ENCODE measurements around the gene CFAP299.

The CFAP299 gene

DNA sequence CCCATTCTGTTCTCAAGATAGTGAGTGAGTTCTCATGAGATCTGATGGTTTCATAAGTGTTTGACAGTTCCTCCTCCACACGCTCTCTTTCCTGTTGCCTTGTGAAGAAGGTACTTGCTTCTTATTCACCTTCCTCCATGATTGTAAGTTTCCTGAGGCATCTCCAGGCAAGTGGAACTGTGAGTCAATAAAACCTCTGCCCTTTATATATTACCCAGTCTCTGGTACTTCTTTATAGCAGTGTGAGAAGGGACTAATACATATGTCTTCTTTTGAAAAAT is 58.4 kb downstream of the CFAP299 start:
- no peak overlapping the region for H3K27ac Mint-ChIP-seq
- no peak overlapping the region for H3K4me3 Mint-ChIP-seq
- no peaks in the 10 kb centered on the region for H3K9me3 Mint-ChIP-seq
- no peaks in the 10 kb centered on the region for H3K36me3 Mint-ChIP-seq
- H3K27me3 Mint-ChIP-seq = no peaks in the 10 kb centered on the region
- no peaks in the 10 kb centered on the region for H3K4me1 Mint-ChIP-seq

DNA sequence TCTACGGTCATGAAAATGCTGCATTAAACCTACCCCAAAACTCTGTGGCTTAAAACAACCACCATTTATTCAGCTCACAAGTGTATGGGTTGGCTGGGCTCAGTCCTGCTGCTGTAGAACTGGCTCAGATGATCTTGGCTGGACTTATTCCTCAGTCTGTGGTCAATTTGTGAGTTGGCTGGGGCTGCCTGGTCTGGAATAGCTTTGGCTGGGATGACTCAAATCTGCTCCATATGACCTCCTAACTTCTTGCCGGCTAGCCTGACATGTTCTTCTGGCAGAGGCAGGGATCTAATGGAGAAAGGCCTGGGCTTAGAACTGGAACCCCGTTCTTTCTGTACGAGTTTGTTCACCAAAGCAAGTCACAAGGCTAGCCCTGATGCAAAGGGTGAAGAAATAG is 71.7 kb downstream of the CFAP299 start:
- Mint-ChIP-seq H3K27ac (no peak overlapping the region), H3K4me1 (no peaks in the 10 kb centered on the region), H3K9me3 (no peaks in the 10 kb centered on the region), H3K27me3 (no peaks in the 10 kb centered on the region), H3K36me3 (no peaks in the 10 kb centered on the region), H3K4me3 (no peak overlapping the region)

DNA sequence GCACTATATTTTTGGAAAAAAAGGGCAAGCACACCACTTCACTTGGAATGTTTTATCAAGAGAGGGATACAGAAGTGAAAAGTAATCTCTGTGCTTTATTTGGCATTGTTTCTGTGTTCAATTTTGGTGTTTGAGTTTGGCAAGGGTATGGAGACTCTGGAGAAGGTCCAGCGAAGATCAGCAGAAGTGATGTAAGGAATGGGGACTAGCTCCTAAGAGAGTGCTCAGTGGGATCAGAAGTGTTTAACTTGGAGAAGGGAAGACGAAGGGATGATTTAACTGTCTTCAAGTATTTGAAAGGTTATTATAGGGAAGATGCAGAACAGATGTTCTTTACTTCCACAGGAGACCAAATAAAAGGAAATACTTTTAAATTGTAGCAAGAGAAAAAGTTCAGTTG is 74.3 kb downstream of the CFAP299 start:
- no peaks in the 10 kb centered on the region for H3K27me3 Mint-ChIP-seq
- no peaks in the 10 kb centered on the region for H3K36me3 Mint-ChIP-seq
- H3K27ac Mint-ChIP-seq = no peak overlapping the region
- H3K9me3 Mint-ChIP-seq = no peaks in the 10 kb centered on the region
- no peaks in the 10 kb centered on the region for H3K4me1 Mint-ChIP-seq
- H3K4me3 Mint-ChIP-seq = no peak overlapping the region

DNA sequence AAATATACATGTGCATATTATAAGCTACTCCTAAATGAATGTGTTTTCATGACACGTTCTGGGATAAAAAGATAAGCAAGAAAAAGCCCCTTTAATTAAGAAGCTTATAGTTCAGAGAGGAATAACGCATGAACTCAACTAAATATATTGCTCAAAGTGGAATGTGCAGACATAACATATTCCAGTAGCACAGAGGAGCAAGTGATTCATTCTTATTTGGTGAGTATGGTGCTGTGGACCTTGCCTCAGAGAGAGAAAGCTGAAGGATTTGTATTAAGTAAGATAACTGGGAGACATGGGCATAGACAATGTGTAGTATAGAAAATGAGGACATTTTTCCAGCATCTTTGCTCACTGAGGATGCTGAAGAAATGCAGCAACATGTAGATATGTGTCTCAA is 76.8 kb downstream of the CFAP299 start:
- Mint-ChIP-seq H3K4me1 (no peaks in the 10 kb centered on the region), H3K9me3 (no peaks in the 10 kb centered on the region), H3K27ac (no peak overlapping the region), H3K4me3 (no peak overlapping the region), H3K36me3 (no peaks in the 10 kb centered on the region), H3K27me3 (no peaks in the 10 kb centered on the region)

DNA sequence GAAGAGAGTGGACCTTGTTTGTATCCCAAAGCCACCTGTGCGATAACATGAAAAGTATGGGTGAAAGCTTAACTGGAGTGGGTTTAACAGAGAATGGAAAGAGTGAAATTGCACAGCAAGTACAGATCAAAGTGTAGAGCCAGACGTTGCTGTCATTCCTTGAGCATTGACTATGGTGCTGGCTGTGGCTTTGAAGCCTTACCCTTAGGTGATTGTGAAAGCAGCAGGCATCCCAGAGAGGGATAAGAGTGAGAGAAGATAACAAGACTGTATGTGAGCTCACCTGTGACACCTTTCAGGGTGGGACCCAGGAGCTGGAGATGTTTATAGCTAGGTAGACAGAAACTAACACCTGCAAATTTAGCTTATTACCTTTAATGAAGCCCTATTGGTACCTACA is 77.6 kb downstream of the CFAP299 start:
- Mint-ChIP-seq H3K27me3 (no peaks in the 10 kb centered on the region), H3K9me3 (no peaks in the 10 kb centered on the region), H3K4me1 (no peaks in the 10 kb centered on the region), H3K4me3 (no peak overlapping the region), H3K27ac (no peak overlapping the region), H3K36me3 (no peaks in the 10 kb centered on the region)

GRCh38 chr4:80417019-80417418 is 81.5 kb downstream of the CFAP299 start:
- H3K27ac Mint-ChIP-seq = no peak overlapping the region
- no peaks in the 10 kb centered on the region for H3K36me3 Mint-ChIP-seq
- H3K4me1 Mint-ChIP-seq = peaks cover 8% of the 10 kb centered on the region
- H3K9me3 Mint-ChIP-seq = no peaks in the 10 kb centered on the region
- no peak overlapping the region for H3K4me3 Mint-ChIP-seq
- H3K27me3 Mint-ChIP-seq = no peaks in the 10 kb centered on the region

- H3K27ac Mint-ChIP-seq = no peak overlapping the region
- H3K27me3 Mint-ChIP-seq = no peaks in the 10 kb centered on the region
- H3K4me3 Mint-ChIP-seq = no peak overlapping the region
- peaks cover 8% of the 10 kb centered on the region for H3K4me1 Mint-ChIP-seq
- no peaks in the 10 kb centered on the region for H3K9me3 Mint-ChIP-seq
- H3K36me3 Mint-ChIP-seq = no peaks in the 10 kb centered on the region
Measured at GRCh38 chr4:80419946-80420345, 84.4 kb downstream of the CFAP299 start.

DNA sequence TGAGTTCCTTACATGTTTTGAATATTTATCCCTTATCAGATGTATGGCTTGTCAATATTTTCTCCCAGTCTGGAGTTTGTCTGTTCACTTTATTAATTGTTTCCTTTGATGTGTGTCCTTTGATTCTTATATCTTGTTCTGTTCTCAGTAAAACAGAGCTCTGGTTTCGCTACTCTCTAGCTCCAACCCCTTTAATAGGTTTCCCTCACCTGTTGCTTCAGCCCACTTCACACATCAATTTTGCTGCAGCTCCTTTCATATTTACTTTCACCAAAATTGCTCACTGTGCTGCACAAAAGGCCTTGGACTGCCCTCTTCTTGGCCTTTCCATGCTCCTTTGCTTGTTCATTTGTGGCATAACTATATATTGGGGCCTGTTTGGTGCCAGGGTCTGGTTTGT is 85.1 kb downstream of the CFAP299 start:
- no peaks in the 10 kb centered on the region for H3K9me3 Mint-ChIP-seq
- no peak overlapping the region for H3K4me3 Mint-ChIP-seq

DNA sequence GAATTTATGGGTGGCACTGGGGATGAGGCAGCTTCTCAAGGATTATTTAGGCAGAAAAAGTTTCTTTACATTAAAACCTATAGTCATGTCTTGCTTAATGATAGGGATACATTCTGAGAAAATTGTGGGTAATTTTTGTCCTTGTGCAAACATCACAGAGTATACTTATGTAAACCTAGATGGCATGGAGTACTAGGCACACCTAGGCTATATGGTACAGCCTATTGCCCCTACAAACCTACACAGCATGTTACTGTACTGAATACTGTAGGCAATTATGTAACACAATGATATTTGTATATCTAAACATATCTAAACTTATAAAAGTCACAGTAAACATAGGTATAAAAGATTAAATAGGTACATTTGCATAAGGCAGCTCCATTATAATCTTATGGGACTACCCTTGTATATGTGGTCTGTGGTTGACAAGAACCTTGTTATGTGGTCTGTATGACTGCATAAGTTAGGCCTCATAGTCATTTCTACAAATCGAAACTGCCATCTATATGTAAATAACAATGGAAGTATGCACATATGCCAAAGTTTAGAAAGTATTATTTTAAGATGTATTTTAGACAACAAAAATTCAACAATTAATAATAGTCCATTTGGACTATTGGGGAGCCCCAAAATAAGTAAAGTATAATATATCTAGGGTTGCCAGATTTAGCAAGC is 87.3 kb downstream of the CFAP299 start:
- H3K9me3 Mint-ChIP-seq = no peaks in the 10 kb centered on the region
- H3K4me1 Mint-ChIP-seq = peaks cover 8% of the 10 kb centered on the region
- H3K36me3 Mint-ChIP-seq = no peaks in the 10 kb centered on the region
- no peaks in the 10 kb centered on the region for H3K27me3 Mint-ChIP-seq
- no peak overlapping the region for H3K4me3 Mint-ChIP-seq
- no peak overlapping the region for H3K27ac Mint-ChIP-seq

More for the DNA sequence above, 85.1 kb downstream of the CFAP299 start:
- Mint-ChIP-seq H3K27me3 (no peaks in the 10 kb centered on the region), H3K4me1 (peaks cover 8% of the 10 kb centered on the region), H3K27ac (no peak overlapping the region), H3K36me3 (no peaks in the 10 kb centered on the region)

DNA sequence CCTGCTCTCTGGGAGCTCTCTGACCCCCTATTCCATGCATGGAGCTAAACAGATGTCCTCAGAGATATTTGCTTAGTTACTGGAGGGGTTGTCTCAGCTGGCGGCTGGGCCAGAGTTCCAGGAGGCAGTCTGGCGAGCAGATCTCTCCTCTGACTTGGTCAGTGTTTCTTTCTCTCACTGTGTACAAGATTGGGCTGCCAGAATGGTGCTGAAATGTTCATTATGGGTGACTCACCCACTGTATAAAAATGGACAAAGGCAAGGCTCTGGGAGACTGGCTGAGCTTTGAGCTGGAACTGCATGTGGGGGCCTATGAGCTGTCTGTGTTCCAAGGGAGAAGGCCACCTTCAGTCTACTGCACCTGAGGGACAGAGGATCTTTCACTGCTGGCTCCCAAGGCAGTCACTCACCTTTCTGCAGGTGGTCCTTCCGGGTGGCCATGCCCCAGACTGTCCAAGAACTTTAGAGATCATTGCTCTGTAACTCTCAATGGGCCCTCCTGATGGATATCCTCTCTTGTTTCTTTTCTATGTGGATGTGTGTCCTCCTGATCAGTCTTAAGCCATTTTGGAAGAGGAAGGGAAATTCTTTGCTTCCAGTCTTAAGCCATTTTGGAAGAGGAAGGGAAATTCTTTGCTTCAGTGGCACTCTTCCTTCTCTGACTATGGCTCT is 88.2 kb downstream of the CFAP299 start:
- H3K27me3 Mint-ChIP-seq = no peaks in the 10 kb centered on the region
- H3K27ac Mint-ChIP-seq = no peak overlapping the region
- H3K4me1 Mint-ChIP-seq = peaks cover 8% of the 10 kb centered on the region
- H3K4me3 Mint-ChIP-seq = no peak overlapping the region
- no peaks in the 10 kb centered on the region for H3K9me3 Mint-ChIP-seq
- H3K36me3 Mint-ChIP-seq = no peaks in the 10 kb centered on the region

GRCh38 chr4:80424225-80424581 is 88.7 kb downstream of the CFAP299 start:
- H3K4me3 Mint-ChIP-seq = no peak overlapping the region
- peaks cover 8% of the 10 kb centered on the region for H3K4me1 Mint-ChIP-seq
- no peaks in the 10 kb centered on the region for H3K9me3 Mint-ChIP-seq
- no peaks in the 10 kb centered on the region for H3K27me3 Mint-ChIP-seq
- H3K27ac Mint-ChIP-seq = no peak overlapping the region
- H3K36me3 Mint-ChIP-seq = no peaks in the 10 kb centered on the region

GRCh38 chr4:80425124-80426100 is 89.9 kb downstream of the CFAP299 start:
- Mint-ChIP-seq H3K27me3 (no peaks in the 10 kb centered on the region), H3K9me3 (no peaks in the 10 kb centered on the region), H3K36me3 (no peaks in the 10 kb centered on the region), H3K27ac (no peak overlapping the region), H3K4me1 (peaks cover 8% of the 10 kb centered on the region), H3K4me3 (no peak overlapping the region)

DNA sequence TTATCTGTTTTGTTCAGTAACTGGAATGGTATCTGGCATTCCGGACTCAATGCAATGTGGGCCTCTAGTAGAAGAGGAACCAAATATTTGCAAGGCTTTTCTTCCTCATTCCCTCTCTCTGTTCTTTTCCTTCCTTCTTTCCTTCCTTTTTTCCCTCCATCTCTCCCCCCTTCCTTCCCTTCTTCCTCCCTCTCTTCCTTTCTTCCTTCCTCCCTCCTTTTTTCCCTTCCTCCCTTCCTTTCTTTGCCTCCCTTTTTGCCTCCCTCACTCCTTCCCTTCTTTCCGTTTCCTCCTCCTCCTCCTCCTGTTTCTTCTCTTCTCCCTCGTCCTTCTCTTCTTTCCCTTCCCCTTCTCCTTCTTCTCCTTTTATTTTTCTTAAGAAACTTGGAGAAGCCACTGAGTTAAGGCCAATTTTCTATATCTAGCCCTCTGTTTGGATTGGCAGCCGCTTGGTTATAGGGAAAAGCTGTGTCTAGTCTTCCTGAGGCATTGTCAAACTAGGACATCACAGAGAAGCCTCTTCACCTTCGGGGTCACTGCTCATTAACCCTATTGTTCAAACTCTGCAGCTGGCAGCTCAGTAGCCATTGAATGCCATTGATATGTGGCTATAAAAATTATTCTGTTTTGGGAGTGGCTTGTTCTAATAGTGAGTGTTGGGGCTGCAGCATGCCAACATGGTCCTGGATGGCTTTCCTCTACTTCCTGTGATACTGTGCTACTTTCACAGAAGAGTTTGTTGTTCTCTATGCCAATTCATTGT is 95.9 kb downstream of the CFAP299 start:
- Mint-ChIP-seq H3K4me1 (peaks cover 11% of the 10 kb centered on the region), H3K4me3 (no peak overlapping the region), H3K9me3 (no peaks in the 10 kb centered on the region), H3K36me3 (peaks cover 1% of the 10 kb centered on the region), H3K27ac (no peak overlapping the region), H3K27me3 (no peaks in the 10 kb centered on the region)

GRCh38 chr4:80434238-80434637 is 98.7 kb downstream of the CFAP299 start:
- H3K4me1 Mint-ChIP-seq = peaks cover 28% of the 10 kb centered on the region
- H3K27me3 Mint-ChIP-seq = no peaks in the 10 kb centered on the region
- peaks cover 7% of the 10 kb centered on the region for H3K36me3 Mint-ChIP-seq
- H3K9me3 Mint-ChIP-seq = no peaks in the 10 kb centered on the region
- H3K27ac Mint-ChIP-seq = no peak overlapping the region
- H3K4me3 Mint-ChIP-seq = no peak overlapping the region

DNA sequence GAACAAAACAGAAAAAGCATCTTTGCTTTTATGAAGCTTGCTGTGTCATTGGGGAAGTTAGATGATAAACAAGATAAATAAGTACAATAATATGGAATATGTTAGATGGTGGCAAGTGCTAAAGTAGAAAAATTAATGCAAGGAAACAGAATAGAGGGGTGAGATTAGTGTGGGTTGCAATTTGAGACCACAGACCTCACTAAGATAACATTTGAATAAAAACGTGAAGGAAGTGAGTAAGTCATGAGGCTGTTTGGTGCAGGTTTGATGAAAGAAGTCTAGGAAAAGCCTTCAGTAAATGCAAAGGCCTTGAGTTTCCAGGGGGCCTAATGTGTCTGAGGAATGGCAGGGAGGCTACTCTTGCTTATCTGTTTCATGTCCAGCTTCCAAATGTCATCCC is 102.5 kb downstream of the CFAP299 start:
- Mint-ChIP-seq H3K27ac (no peak overlapping the region), H3K36me3 (peaks cover 25% of the 10 kb centered on the region)

More for the DNA sequence above, 102.5 kb downstream of the CFAP299 start:
- Mint-ChIP-seq H3K27me3 (no peaks in the 10 kb centered on the region), H3K9me3 (peaks cover 20% of the 10 kb centered on the region), H3K4me1 (peaks cover 45% of the 10 kb centered on the region), H3K4me3 (no peak overlapping the region)
